Measurements from ENCODE around the gene TFDP2. TPM values are rescaled to one million over a fixed set of nuclear protein-coding genes. Genes with fewer than 3 reads are reported as not detected.

TFDP2 gene
- total RNA-seq, 1 experiment from 2014 or later, result 55.4 TPM

DNA sequence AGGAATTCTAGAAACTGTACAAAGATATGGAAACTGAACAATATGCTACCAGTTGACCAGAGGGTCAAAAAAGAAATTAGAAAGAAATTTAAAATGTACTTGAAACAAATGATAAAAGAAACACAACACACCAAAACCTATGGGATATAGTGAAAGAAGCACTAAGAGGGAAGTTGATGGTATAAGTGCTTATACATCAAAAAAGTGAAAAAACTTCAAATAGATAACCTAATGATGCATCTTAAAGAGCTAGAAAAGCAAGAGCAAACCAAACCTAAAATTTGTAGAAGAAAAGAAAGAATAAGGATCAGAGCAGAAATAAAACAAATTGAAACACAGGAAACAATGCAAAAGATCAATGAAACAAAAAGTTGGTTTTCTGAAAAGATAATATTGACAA lies 68.2 kb downstream of the TFDP2 start:
- TF ChIP-seq EZH2phosphoT487 (IDR thresholded peaks at IDR 0.05; ENCODE audit: borderline replicate concordance) (no peak), TCF7L2 (IDR thresholded peaks at IDR 0.05; ENCODE audit: borderline replicate concordance, extremely low read depth, insufficient read depth, insufficient read length) (no peak), CBX3 (IDR thresholded peaks at IDR 0.05; ENCODE audit: low read depth) (no peak), SIN3A (IDR thresholded peaks at IDR 0.05; ENCODE audit: low read depth) (no peak), ZNF274 (IDR thresholded peaks at IDR 0.05; ENCODE audit: low read depth, low read length) (no peak), FOSL1 (IDR thresholded peaks at IDR 0.05; ENCODE audit: low read depth) (no peak), EGR1 (IDR thresholded peaks at IDR 0.05; ENCODE audit: low read depth) (no peak), JUND (IDR thresholded peaks at IDR 0.05) (no peak), ZFX (IDR thresholded peaks at IDR 0.05) (no peak), EZH2 (IDR thresholded peaks at IDR 0.05) (no peak), YY1 (IDR thresholded peaks at IDR 0.05; ENCODE audit: extremely low read depth, insufficient replicate concordance, low read depth, low read length) (no peak), ELF1 (IDR thresholded peaks at IDR 0.05; ENCODE audit: borderline replicate concordance, low read depth) (no peak)
- TF ChIP-seq, protein P1, sequence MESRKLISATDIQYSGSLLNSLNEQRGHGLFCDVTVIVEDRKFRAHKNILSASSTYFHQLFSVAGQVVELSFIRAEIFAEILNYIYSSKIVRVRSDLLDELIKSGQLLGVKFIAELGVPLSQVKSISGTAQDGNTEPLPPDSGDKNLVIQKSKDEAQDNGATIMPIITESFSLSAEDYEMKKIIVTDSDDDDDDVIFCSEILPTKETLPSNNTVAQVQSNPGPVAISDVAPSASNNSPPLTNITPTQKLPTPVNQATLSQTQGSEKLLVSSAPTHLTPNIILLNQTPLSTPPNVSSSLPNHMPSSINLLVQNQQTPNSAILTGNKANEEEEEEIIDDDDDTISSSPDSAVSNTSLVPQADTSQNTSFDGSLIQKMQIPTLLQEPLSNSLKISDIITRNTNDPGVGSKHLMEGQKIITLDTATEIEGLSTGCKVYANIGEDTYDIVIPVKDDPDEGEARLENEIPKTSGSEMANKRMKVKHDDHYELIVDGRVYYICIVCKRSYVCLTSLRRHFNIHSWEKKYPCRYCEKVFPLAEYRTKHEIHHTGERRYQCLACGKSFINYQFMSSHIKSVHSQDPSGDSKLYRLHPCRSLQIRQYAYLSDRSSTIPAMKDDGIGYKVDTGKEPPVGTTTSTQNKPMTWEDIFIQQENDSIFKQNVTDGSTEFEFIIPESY (IDR thresholded peaks at IDR 0.05; ENCODE audit: extremely low read depth, insufficient replicate concordance, low read length), result no peak
- TF ChIP-seq, protein P2, sequence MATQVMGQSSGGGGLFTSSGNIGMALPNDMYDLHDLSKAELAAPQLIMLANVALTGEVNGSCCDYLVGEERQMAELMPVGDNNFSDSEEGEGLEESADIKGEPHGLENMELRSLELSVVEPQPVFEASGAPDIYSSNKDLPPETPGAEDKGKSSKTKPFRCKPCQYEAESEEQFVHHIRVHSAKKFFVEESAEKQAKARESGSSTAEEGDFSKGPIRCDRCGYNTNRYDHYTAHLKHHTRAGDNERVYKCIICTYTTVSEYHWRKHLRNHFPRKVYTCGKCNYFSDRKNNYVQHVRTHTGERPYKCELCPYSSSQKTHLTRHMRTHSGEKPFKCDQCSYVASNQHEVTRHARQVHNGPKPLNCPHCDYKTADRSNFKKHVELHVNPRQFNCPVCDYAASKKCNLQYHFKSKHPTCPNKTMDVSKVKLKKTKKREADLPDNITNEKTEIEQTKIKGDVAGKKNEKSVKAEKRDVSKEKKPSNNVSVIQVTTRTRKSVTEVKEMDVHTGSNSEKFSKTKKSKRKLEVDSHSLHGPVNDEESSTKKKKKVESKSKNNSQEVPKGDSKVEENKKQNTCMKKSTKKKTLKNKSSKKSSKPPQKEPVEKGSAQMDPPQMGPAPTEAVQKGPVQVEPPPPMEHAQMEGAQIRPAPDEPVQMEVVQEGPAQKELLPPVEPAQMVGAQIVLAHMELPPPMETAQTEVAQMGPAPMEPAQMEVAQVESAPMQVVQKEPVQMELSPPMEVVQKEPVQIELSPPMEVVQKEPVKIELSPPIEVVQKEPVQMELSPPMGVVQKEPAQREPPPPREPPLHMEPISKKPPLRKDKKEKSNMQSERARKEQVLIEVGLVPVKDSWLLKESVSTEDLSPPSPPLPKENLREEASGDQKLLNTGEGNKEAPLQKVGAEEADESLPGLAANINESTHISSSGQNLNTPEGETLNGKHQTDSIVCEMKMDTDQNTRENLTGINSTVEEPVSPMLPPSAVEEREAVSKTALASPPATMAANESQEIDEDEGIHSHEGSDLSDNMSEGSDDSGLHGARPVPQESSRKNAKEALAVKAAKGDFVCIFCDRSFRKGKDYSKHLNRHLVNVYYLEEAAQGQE (IDR thresholded peaks at IDR 0.05; ENCODE audit: low read depth), result no peak
- TF ChIP-seq, protein P3, sequence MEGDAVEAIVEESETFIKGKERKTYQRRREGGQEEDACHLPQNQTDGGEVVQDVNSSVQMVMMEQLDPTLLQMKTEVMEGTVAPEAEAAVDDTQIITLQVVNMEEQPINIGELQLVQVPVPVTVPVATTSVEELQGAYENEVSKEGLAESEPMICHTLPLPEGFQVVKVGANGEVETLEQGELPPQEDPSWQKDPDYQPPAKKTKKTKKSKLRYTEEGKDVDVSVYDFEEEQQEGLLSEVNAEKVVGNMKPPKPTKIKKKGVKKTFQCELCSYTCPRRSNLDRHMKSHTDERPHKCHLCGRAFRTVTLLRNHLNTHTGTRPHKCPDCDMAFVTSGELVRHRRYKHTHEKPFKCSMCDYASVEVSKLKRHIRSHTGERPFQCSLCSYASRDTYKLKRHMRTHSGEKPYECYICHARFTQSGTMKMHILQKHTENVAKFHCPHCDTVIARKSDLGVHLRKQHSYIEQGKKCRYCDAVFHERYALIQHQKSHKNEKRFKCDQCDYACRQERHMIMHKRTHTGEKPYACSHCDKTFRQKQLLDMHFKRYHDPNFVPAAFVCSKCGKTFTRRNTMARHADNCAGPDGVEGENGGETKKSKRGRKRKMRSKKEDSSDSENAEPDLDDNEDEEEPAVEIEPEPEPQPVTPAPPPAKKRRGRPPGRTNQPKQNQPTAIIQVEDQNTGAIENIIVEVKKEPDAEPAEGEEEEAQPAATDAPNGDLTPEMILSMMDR (IDR thresholded peaks at IDR 0.05 in 2 of 3, conservative IDR thresholded peaks at IDR 0.05 in 1 of 3; ENCODE audit: borderline replicate concordance in 1 of 3, insufficient read depth in 1 of 3, low read depth in 2 of 3, low read length in 2 of 3), result no peak
- no peaks in the 10 kb centered on the region for H3K9me2 ChIP-seq (ENCODE audit: insufficient read depth)
- H2AFZ ChIP-seq (ENCODE audit: low read depth, low read length, poor library complexity, severe bottlenecking), result no peak overlapping the region
- H3K36me3 ChIP-seq (ENCODE audit: control insufficient read depth in 1 of 2, insufficient read depth in 2 of 2, low read length in 2 of 2), result no peaks in the 10 kb centered on the region
- H3K4me1 ChIP-seq (ENCODE audit: control insufficient read depth in 1 of 2, insufficient read depth in 2 of 2, low read length in 2 of 2), result peaks cover 1 to 6% of the 10 kb centered on the region in 2 experiments; a peak in 3 of 4 replicates
- H3K9ac ChIP-seq (ENCODE audit: low read length), result no peak overlapping the region
- intact Hi-C loops (cut with micrococcal nuclease), result no loop called here
- ChIA-PET RAD21 (ENCODE audit: low non-redundant PET in 1 of 2, low total read pairs in 2 of 2, uncharacterized antibody in 2 of 2, unreplicated experiment in 2 of 2) (no interaction called here), CTCF (no interaction called here), POLR2A (no interaction called here)
- no peaks in the 10 kb centered on the region for H3K79me2 ChIP-seq (ENCODE audit: insufficient read depth, low read length)
- no peaks in the 10 kb centered on the region for H4K20me1 ChIP-seq (ENCODE audit: insufficient read depth)
- H3K9me3 ChIP-seq (ENCODE audit: control insufficient read depth in 1 of 2, insufficient read depth in 1 of 2, low read depth in 1 of 2, low read length in 2 of 2), result no peaks in the 10 kb centered on the region
- H3K4me2 ChIP-seq (ENCODE audit: low read length), result no peak overlapping the region
- H3K27me3 ChIP-seq (ENCODE audit: insufficient read depth, low read length), result no peaks in the 10 kb centered on the region
- H3K4me3 ChIP-seq (replicated peaks in 1 of 2; ENCODE audit: low read depth in 1 of 2, low read length in 2 of 2), result no peak overlapping the region
- DNase-seq (ENCODE audit: low read depth, low spot score), result no peak
- BruUV-seq (replicated peaks), result no TSS peak
- no peak overlapping the region for H3K27ac ChIP-seq (ENCODE audit: low read depth, low read length)
- ATAC-seq, result no peak

All from HCT116 (cell line).